IMR-90 (cell line): ENCODE measurements around the gene DENND5A. TPM values are rescaled to one million over a fixed set of nuclear protein-coding genes. Genes with fewer than 3 reads are reported as not detected.

ENCODE experiments used
- ATAC-seq: fragments of 200-7000 bp; cut with Tn5 transposase; 2 replicates; pipeline ENCODE4 v1.9.1; 2020; ENCODE audit warnings: low read depth, mild to moderate bottlenecking, moderate library complexity
- BruUV-seq: library from RNA; stranded (reverse); fragments of 400-500 nt; replicated peaks from 2 replicates; lab custom pipeline; 2021; lab: Mats Ljungman, UMichigan
- CTCF ChIA-PET: fragments of 300-600 bp; formaldehyde crosslinking; extraction: SDS; loops from one replicate; lab custom pipeline; 2021; ENCODE audit warnings: antibody characterized with exemption; lab: Yijun Ruan, JAX
- POLR2A ChIA-PET: fragments of 300-600 bp; sonication (Branson Sonifier 250); formaldehyde crosslinking; loops from one replicate; lab custom pipeline; 2022; ENCODE audit warnings: antibody characterized with exemption; ENCODE audit not compliant: unreplicated experiment; lab: Charles Lee
- DNase-seq: peaks from one replicate; pipeline ENCODE4 v3.0.0; 2013
- H2AFZ ChIP-seq: replicated peaks from 2 replicates; pipeline ENCODE3; 2013; ENCODE audit warnings: low read length, mild to moderate bottlenecking; ENCODE audit not compliant: poor library complexity
- H2AK5ac ChIP-seq: 2 replicates; pipeline ENCODE4 v1.6.1; 2013; ENCODE audit warnings: low read depth, low read length, inconsistent platforms
- H2AK9ac ChIP-seq: replicated peaks from 2 replicates; pipeline ENCODE3; 2013; ENCODE audit warnings: mild to moderate bottlenecking, low read depth, low read length, moderate library complexity; ENCODE audit not compliant: poor library complexity
- H2BK120ac ChIP-seq: 2 replicates; pipeline ENCODE4 v1.6.1; 2013; ENCODE audit warnings: low read depth, low read length, inconsistent platforms
- H2BK15ac ChIP-seq: 3 replicates; pipeline ENCODE4 v1.6.1; 2013; ENCODE audit warnings: low read depth, low read length, inconsistent platforms
- H2BK20ac ChIP-seq: 2 replicates; pipeline ENCODE4 v1.6.1; 2013; ENCODE audit warnings: low read depth, mild to moderate bottlenecking, inconsistent platforms, low read length, moderate library complexity
- H2BK5ac ChIP-seq: 2 replicates; pipeline ENCODE4 v1.6.1; 2013; ENCODE audit warnings: mild to moderate bottlenecking, low read depth, low read length, inconsistent platforms; ENCODE audit not compliant: poor library complexity, severe bottlenecking
- H3K14ac ChIP-seq: replicated peaks from 2 replicates; pipeline ENCODE4 v1.6.1; 2013; ENCODE audit warnings: low read depth, low read length, inconsistent platforms
- H3K18ac ChIP-seq: 2 replicates; pipeline ENCODE4 v1.6.1; 2013; ENCODE audit warnings: low read depth, low read length, control low read depth
- H3K23ac ChIP-seq: 2 replicates; pipeline ENCODE4 v1.6.1; 2013; ENCODE audit warnings: low read depth, low read length, inconsistent platforms
- H3K27ac ChIP-seq: 2 replicates; pipeline ENCODE4 v1.5.1; 2013; ENCODE audit warnings: mild to moderate bottlenecking, control low read depth, low read length; ENCODE audit not compliant: insufficient read depth
- H3K27me3 ChIP-seq: 2 replicates; pipeline ENCODE4 v1.6.1; 2013; ENCODE audit warnings: low read length; ENCODE audit not compliant: control insufficient read depth, insufficient read depth
- H3K36me3 ChIP-seq: 2 replicates; pipeline ENCODE4 v1.6.1; 2013; ENCODE audit warnings: low read length, mixed read lengths; ENCODE audit not compliant: control insufficient read depth, insufficient read depth
- H3K4ac ChIP-seq: 2 replicates; pipeline ENCODE4 v1.6.1; 2013; ENCODE audit warnings: low read depth, low read length, inconsistent platforms
- H3K4me1 ChIP-seq: 2 replicates; pipeline ENCODE4 v1.6.1; 2013; ENCODE audit warnings: low read length, mixed read lengths; ENCODE audit not compliant: control insufficient read depth, insufficient read depth
- H3K4me2 ChIP-seq: 2 replicates; pipeline ENCODE4 v1.6.1; 2013; ENCODE audit warnings: low read depth, mild to moderate bottlenecking, control low read depth, low read length, moderate library complexity
- H3K4me3 ChIP-seq: 2 replicates; pipeline ENCODE4 v1.5.1; 2013; ENCODE audit warnings: low read depth, mild to moderate bottlenecking, control low read depth, low read length, moderate library complexity; ENCODE audit not compliant: insufficient read depth
- H3K56ac ChIP-seq: 2 replicates; pipeline ENCODE4 v1.6.1; 2013; ENCODE audit warnings: low read length, inconsistent platforms; ENCODE audit not compliant: insufficient read depth; ENCODE audit errors: extremely low read depth
- H3K79me1 ChIP-seq, 2 experiments: 2 replicates each; pipeline ENCODE4 v1.6.1; 2013; ENCODE audit warnings: low read length in 2 of 2, inconsistent platforms in 1 of 2, low read depth in 1 of 2
- H3K9ac ChIP-seq: 2 replicates; pipeline ENCODE4 v1.6.1; 2013; ENCODE audit warnings: low read depth, low read length, control low read depth
- H3K9me1 ChIP-seq: 2 replicates; pipeline ENCODE4 v1.6.1; 2013; ENCODE audit warnings: low read length, inconsistent platforms; ENCODE audit not compliant: insufficient read depth
- H3K9me3 ChIP-seq: 2 replicates; pipeline ENCODE4 v1.6.1; 2013; ENCODE audit warnings: low read length; ENCODE audit not compliant: control insufficient read depth, insufficient read depth
- H4K20me1 ChIP-seq: 2 replicates; pipeline ENCODE4 v1.6.1; 2013; ENCODE audit warnings: low read length, inconsistent platforms; ENCODE audit not compliant: insufficient read depth
- H4K5ac ChIP-seq: 2 replicates; pipeline ENCODE4 v1.6.1; 2013; ENCODE audit warnings: mild to moderate bottlenecking, low read depth, low read length, control low read depth
- H4K8ac ChIP-seq, 2 experiments: 2 replicates each; pipeline ENCODE4 v1.6.1; 2013; ENCODE audit warnings: low read depth in 2 of 2, low read length in 2 of 2, control low read depth in 1 of 2, inconsistent platforms in 1 of 2
- H4K91ac ChIP-seq: 2 replicates; pipeline ENCODE4 v1.6.1; 2013; ENCODE audit warnings: low read depth, low read length, inconsistent platforms; ENCODE audit not compliant: insufficient read depth
- CEBPB ChIP-seq: IDR thresholded peaks from 2 replicates; pipeline ENCODE4 v1.6.1; 2012; ENCODE audit warnings: low read depth, low read length, improper control_type of control experiment
- CHD1 ChIP-seq: IDR thresholded peaks from 2 replicates; pipeline ENCODE4 v1.6.1; 2012; ENCODE audit warnings: low read depth, low read length, improper control_type of control experiment
- CTCF ChIP-seq: conservative IDR thresholded peaks from 2 replicates; pipeline ENCODE4 v1.5.1; 2012; ENCODE audit warnings: mild to moderate bottlenecking, low read depth, low read length, improper control_type of control experiment
- FOS ChIP-seq: fragments of 150-350 bp; IDR thresholded peaks from 2 replicates; pipeline ENCODE4 v1.6.1; 2016; ENCODE audit warnings: low read depth, low read length
- MAFK ChIP-seq: IDR thresholded peaks from 2 replicates; pipeline ENCODE4 v1.6.1; 2012; ENCODE audit warnings: low read depth, low read length, improper control_type of control experiment
- NFE2L2 ChIP-seq: fragments of 150-350 bp; IDR thresholded peaks from 2 replicates; pipeline ENCODE4 v1.6.1; 2016; ENCODE audit warnings: low read depth, mild to moderate bottlenecking, low read length
- POLR2A ChIP-seq: IDR thresholded peaks from 2 replicates; pipeline ENCODE4 v1.6.1; 2012; ENCODE audit warnings: mild to moderate bottlenecking, low read depth, low read length
- RAD21 ChIP-seq: IDR thresholded peaks from 2 replicates; pipeline ENCODE4 v1.6.1; 2012; ENCODE audit warnings: low read length, improper control_type of control experiment
- RCOR1 ChIP-seq: IDR thresholded peaks from 2 replicates; pipeline ENCODE4 v1.6.1; 2012; ENCODE audit warnings: mild to moderate bottlenecking, low read length, improper control_type of control experiment; ENCODE audit not compliant: insufficient replicate concordance
- RFX5 ChIP-seq: IDR thresholded peaks from 2 replicates; pipeline ENCODE4 v1.8.0; 2012; ENCODE audit warnings: low read depth, mild to moderate bottlenecking, low read length, moderate library complexity
- WGBS, 2 experiments: methylation state at CpG; one replicate each; pipeline versions ENCODE4 v1.1.5 to v1.1.7; 2013; ENCODE audit warnings: missing lambda C conversion rate in 2 of 2; ENCODE audit not compliant: insufficient read length in 1 of 2; ENCODE audit errors: extremely low coverage in 2 of 2; 5-methylcytosine and 5-hydroxymethylcytosine counted together
- dilution Hi-C: fragments of 300-500 bp; cut with HindIII; formaldehyde crosslinking; loops from one replicate; pipeline ENCODE4 v1.14.3; 2018; ENCODE audit warnings: low sequenced_read_pairs; ENCODE audit not compliant: unreplicated experiment
- in situ Hi-C: fragments of 300-500 bp; cut with MboI; formaldehyde crosslinking; loops from 3 replicates; pipeline ENCODE4 v1.14.3; 2019; ENCODE audit warnings: low sequenced_read_pairs, inconsistent platforms, mixed read lengths
- intact Hi-C: fragments of 100-400 bp; cut with micrococcal nuclease; formaldehyde crosslinking; loops from 2 replicates; pipeline ENCODE4 v1.10.0; 2022
- polyA plus RNA-seq, 3 experiments: library from polyadenylated mRNA; depleted of rRNA; stranded (reverse); fragments of >200 nt; gene quantifications; 2 replicates each; pipeline ENCODE4 v1.2.3, GENCODE V29; 2012; ENCODE audit warnings: low replicate concordance in 1 of 3
- total RNA-seq: library from RNA; depleted of rRNA; stranded (reverse); fragments of >200 nt; gene quantifications from 2 replicates; pipeline ENCODE4 v1.2.3, GENCODE V29; 2012
- TF ChIP-seq, protein P1 (sequence below): fragments of 150-350 bp; IDR thresholded peaks from 2 replicates; pipeline ENCODE4 v1.6.1; 2016; ENCODE audit warnings: low read depth, mild to moderate bottlenecking, low read length, moderate library complexity, borderline replicate concordance

The DENND5A gene
- total and polyA plus RNA-seq, 2 of the 4 experiments (the other 2 are of a cell fraction): 179 to 192 TPM

GRCh38 chr11:9138133-9138453 lies 127.1 kb downstream of the DENND5A start:
- no peak overlapping the region for H4K8ac ChIP-seq
- BruUV-seq: no TSS peak
- ChIA-PET CTCF (interaction anchor here (0.7 to 2.4 kb wide), 18 partner anchors 9 to 221 kb away, joined by 3 to 20 read pairs (median 4); partner anchors contain the start of gene TMEM9B), POLR2A (interaction anchor here (0.6 kb wide), 1 partner anchor 10 kb away, joined by 5 read pairs; no protein-coding TSS in a partner anchor)
- peaks cover 14% of the 10 kb centered on the region for H3K9me1 ChIP-seq
- no peak overlapping the region; the same call in 2 of the 3 replicates for H2BK15ac ChIP-seq
- no peaks in the 10 kb centered on the region for H3K27me3 ChIP-seq
- H3K18ac ChIP-seq: no peak overlapping the region
- no peak overlapping the region for H3K27ac ChIP-seq
- no peak overlapping the region for H4K91ac ChIP-seq
- H3K36me3 ChIP-seq: peaks cover 38% of the 10 kb centered on the region
- H3K4me3 ChIP-seq: no peak overlapping the region
- H4K20me1 ChIP-seq: peaks cover 18% of the 10 kb centered on the region; the same call in 1 of the 2 replicates
- no peak overlapping the region for H2BK5ac ChIP-seq
- H3K79me1 ChIP-seq: peaks cover 9 to 45% of the 10 kb centered on the region in 2 experiments
- peak overlapping the region; percentile 63; the same call in 1 of the 2 replicates for H2AK5ac ChIP-seq
- H2AK9ac ChIP-seq: no peak overlapping the region
- in situ Hi-C loops: loop anchor here (5.0 to 25.0 kb wide), 2 partner anchors 221 to 451 kb away; partner anchors contain the start of genes RPL27A and TRIM66
- H3K4me1 ChIP-seq: peaks cover 8% of the 10 kb centered on the region
- WGBS, 2 experiments: 80% methylated on average over 1 of the region's 3 CpGs; no CpG with 5 or more reads in 1 of the 2 experiments
- peak overlapping the region; percentile 33; the same call in 1 of the 2 replicates for H3K4ac ChIP-seq
- 0 out of 2 replicates have a peak overlapping the region, but pooled peaks have one; percentile 10 for H2BK20ac ChIP-seq
- H3K9me3 ChIP-seq: no peaks in the 10 kb centered on the region
- no peak overlapping the region for H2BK120ac ChIP-seq
- H3K56ac ChIP-seq: no peak overlapping the region
- no peak overlapping the region for H3K4me2 ChIP-seq
- H4K5ac ChIP-seq: no peak overlapping the region
- intact Hi-C loops: loop anchor here (5.0 to 10.0 kb wide), 2 partner anchors 306 to 443 kb away; no protein-coding TSS in a partner anchor
- no peak for TF ChIP-seq CEBPB
- TF ChIP-seq NFE2L2: no peak
- no peak for TF ChIP-seq MAFK
- TF ChIP-seq POLR2A: no peak
- TF ChIP-seq CTCF: no peak
- TF ChIP-seq RFX5: no peak
- TF ChIP-seq RCOR1: no peak
- TF ChIP-seq RAD21: no peak
- no peak for TF ChIP-seq FOS
- TF ChIP-seq, protein P1, sequence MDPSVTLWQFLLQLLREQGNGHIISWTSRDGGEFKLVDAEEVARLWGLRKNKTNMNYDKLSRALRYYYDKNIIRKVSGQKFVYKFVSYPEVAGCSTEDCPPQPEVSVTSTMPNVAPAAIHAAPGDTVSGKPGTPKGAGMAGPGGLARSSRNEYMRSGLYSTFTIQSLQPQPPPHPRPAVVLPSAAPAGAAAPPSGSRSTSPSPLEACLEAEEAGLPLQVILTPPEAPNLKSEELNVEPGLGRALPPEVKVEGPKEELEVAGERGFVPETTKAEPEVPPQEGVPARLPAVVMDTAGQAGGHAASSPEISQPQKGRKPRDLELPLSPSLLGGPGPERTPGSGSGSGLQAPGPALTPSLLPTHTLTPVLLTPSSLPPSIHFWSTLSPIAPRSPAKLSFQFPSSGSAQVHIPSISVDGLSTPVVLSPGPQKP: no peak
- no peak for TF ChIP-seq CHD1
- no peak overlapping the region for H3K14ac ChIP-seq
- H2AFZ ChIP-seq: peak overlapping the region; percentile 27
- H3K9ac ChIP-seq: no peak overlapping the region
- DNase-seq (no peak), ATAC-seq (no peak; the same call in none of the 2 replicates)
- dilution Hi-C loops: no loop called here
- H3K23ac ChIP-seq: no peak overlapping the region
